ENCODE data around the gene TMPRSS15.

The TMPRSS15 gene

DNA sequence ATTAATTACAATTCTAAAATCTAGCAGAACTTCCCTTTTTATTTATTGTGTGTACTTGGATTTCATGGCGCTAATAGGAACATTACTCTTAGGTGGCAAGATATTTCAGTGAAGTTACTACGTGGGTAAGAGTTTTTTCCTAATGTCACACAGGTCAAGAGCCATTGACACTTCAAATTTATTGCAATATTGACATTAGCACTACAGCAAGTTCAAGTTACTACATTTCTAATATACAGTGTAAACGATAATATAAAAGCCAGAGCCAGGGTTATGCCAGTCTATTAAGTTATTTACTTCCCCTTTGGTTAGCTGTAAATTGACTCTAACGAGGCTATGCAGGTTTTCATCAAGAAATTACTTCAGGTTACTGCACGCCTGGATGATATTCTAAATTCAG, 129.2 kb downstream of the TMPRSS15 start:
- DNase-seq (ENCODE audit: low spot score), result no peak
- in situ Hi-C loops (cut with MboI; ENCODE audit: low sequenced_read_pairs, unreplicated experiment), result no loop called here

DNA sequence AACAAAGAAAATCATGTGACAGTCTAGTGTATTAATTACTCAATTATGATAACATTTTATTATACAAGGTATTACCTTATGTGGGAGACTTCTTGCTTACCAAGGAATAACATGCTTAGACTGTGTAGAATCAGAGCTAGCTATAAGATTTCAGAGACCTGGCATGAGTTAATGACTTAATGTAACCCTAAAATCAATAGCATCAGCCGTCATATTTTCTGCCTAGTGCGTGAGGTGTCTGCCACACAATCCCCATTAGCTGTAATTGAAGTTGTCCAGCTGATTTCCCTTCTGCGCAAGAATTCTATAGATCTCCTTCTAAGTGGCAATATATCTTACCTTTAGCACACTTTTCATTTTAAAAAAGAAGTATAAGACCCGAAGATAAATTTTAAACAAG, 130.2 kb downstream of the TMPRSS15 start:
- in situ Hi-C loops (cut with MboI; ENCODE audit: low sequenced_read_pairs, unreplicated experiment), result no loop called here
- no peak for DNase-seq (ENCODE audit: low spot score)
- TF ChIP-seq, protein P1, sequence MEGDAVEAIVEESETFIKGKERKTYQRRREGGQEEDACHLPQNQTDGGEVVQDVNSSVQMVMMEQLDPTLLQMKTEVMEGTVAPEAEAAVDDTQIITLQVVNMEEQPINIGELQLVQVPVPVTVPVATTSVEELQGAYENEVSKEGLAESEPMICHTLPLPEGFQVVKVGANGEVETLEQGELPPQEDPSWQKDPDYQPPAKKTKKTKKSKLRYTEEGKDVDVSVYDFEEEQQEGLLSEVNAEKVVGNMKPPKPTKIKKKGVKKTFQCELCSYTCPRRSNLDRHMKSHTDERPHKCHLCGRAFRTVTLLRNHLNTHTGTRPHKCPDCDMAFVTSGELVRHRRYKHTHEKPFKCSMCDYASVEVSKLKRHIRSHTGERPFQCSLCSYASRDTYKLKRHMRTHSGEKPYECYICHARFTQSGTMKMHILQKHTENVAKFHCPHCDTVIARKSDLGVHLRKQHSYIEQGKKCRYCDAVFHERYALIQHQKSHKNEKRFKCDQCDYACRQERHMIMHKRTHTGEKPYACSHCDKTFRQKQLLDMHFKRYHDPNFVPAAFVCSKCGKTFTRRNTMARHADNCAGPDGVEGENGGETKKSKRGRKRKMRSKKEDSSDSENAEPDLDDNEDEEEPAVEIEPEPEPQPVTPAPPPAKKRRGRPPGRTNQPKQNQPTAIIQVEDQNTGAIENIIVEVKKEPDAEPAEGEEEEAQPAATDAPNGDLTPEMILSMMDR (IDR thresholded peaks at IDR 0.05; ENCODE audit: borderline replicate concordance, control extremely low read depth, extremely low read depth, insufficient read depth, missing control alignments), result no peak

More for the DNA sequence above, 129.2 kb downstream of the TMPRSS15 start:
- TF ChIP-seq, protein P1 (IDR thresholded peaks at IDR 0.05; ENCODE audit: borderline replicate concordance, control extremely low read depth, extremely low read depth, insufficient read depth, missing control alignments), result no peak

DNA sequence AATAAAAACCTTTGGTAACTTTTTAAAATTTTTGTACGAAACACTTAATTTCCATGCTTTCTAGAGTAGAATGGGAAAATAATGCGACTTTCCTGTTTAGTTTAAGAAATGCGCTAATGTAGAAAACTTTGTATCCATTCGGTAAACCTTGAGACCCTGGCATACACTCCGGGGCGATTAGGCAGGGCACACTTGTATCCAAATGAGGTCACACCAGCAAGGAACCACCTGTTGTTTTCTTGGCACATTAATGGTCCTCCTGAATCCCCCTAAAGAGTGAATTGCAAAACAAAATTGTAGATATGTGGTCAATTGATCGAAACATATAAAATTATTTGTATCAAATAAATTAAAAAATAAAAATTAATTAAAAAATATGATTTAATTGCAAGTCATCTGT, 133.7 kb downstream of the TMPRSS15 start:
- no peak for DNase-seq (ENCODE audit: low spot score)
- in situ Hi-C loops (cut with MboI; ENCODE audit: low sequenced_read_pairs, unreplicated experiment), result no loop called here
- TF ChIP-seq, protein P1 (IDR thresholded peaks at IDR 0.05; ENCODE audit: borderline replicate concordance, control extremely low read depth, extremely low read depth, insufficient read depth, missing control alignments), result no peak

DNA sequence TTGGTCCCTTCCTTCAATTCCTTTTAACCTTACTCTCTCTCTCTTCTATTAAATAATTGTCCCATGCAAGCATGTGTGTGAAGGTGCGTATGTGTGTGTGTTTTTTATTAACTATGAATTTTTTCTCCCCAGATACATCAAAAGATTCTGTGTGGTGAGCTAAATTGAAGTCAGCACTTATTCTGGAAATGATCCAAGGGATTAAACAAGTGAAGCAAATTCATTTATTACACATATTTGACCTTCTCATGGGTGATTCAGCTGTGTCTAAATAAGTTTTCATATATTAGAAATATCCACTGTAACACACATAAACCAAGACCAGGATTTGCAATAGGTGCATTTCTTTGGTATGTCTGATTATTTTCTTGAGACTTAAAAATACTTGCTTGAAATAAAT, 134.7 kb downstream of the TMPRSS15 start:
- in situ Hi-C loops (cut with MboI; ENCODE audit: low sequenced_read_pairs, unreplicated experiment), result no loop called here
- TF ChIP-seq, protein P1 (IDR thresholded peaks at IDR 0.05; ENCODE audit: borderline replicate concordance, control extremely low read depth, extremely low read depth, insufficient read depth, missing control alignments), result no peak
- no peak for DNase-seq (ENCODE audit: low spot score)

DNA sequence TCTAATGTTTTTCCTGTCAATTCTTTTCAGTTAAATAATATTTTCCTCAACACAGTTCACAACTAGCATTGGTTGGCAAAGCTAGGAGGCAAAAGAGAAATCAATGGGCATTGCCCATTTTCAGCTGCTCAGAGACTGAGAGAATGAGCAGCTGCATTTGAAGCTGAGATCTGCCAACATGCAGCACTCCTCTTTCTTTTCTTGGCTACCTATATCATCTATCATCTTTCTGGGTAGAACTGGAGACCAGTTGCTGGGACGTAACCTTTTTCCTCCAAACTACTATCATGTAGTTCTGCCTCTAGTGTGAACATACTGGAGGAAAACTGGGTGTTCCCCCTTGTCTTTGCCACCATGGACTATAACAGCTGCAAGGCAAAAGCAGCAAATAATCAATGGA, 136.1 kb downstream of the TMPRSS15 start:
- in situ Hi-C loops (cut with MboI; ENCODE audit: low sequenced_read_pairs, unreplicated experiment), result no loop called here
- TF ChIP-seq, protein P1 (IDR thresholded peaks at IDR 0.05; ENCODE audit: borderline replicate concordance, control extremely low read depth, extremely low read depth, insufficient read depth, missing control alignments), result no peak
- no peak for DNase-seq (ENCODE audit: low spot score)

DNA sequence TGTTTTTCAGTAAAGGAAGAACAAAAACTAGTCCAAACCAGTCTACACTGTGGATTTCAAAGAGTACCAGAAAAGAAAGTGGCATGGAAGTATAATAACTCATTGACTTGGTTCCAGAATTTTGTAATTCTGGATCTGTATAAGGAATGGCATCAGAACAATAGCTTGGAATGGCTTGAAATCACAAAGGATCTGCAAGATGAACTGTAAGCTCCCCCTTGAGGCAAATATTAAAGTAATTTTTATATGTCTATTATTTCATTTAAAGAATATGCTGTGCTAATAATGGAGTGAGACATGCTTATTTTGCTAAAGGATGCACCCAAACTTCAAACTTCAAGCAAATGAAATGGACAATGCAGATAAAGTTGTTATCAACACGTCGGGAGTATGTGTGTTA, 137.6 kb downstream of the TMPRSS15 start:
- in situ Hi-C loops (cut with MboI; ENCODE audit: low sequenced_read_pairs, unreplicated experiment), result no loop called here
- DNase-seq (ENCODE audit: low spot score), result no peak
- TF ChIP-seq, protein P1 (IDR thresholded peaks at IDR 0.05; ENCODE audit: borderline replicate concordance, control extremely low read depth, extremely low read depth, insufficient read depth, missing control alignments), result no peak

DNA sequence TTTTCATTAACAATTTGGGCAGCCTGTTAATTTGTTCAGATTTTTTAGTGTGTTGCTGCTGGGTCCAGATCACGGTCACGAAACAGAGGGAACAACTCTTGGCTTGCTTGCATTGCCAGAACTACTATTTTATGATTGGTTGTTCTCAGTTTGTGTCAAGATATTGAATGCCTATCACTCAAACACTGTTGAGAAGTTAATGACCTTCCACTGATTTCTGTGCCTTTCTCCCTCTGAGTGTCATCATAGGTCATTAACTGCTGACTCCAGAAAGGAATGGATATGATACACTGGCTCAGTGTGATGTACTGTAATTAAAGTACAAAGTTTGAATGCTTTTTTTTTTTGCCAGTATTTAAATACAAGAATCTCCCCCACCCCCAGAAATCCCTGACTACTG, 149.8 kb downstream of the TMPRSS15 start:
- TF ChIP-seq, protein P1 (IDR thresholded peaks at IDR 0.05; ENCODE audit: borderline replicate concordance, control extremely low read depth, extremely low read depth, insufficient read depth, missing control alignments), result no peak
- no peak for DNase-seq (ENCODE audit: low spot score)
- in situ Hi-C loops (cut with MboI; ENCODE audit: low sequenced_read_pairs, unreplicated experiment), result no loop called here
